NCI-H526 (cell line): ENCODE data around the gene CCNQ.

Experiments
- DNase-seq, 2 experiments: peaks; one replicate each; lab custom pipeline; 2025; lab: John Stamatoyannopoulos, UW

The CCNQ gene

DNA sequence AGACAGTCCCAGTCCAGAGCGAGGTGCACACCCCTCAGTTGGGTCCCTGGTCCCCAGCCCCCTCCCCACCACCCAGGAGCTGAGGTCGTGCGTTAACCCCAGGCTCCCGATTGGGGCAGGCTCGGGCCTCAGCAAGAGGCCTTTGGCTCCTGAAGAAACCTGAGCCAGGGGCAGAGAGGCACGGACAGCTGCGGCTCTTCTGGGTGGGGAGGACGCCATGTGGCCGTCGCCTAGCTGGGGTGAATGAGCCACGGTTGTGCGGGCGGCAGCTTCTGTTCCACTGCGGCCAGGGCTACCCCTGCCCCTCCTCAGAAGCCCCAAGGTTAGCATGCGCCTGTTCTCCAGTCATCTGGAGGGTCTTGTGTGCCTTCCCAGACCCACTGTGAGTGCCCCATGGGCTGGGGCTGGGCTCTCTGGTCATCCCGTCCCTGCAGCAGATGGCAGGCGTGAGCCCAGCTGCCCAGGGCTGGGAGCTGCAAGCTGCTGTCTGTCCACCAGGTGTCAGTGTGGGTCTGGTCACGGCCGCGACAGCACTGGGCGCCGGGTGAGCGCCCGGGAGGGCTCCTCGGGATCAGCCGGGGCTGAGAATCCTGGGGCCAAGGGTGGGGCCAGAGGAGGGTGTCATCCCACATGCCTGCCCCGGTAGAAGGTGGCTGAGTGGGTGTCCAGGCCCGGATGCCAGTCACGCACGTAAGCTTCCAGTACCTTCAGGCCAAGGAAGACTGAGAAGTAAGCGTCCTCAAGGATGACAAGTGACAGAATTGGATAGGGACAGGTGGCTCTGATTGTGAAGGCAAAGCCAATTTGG, 59.6 kb downstream of the CCNQ start:
- peak in 1 of 2 experiments; percentile 60 for DNase-seq

DNA sequence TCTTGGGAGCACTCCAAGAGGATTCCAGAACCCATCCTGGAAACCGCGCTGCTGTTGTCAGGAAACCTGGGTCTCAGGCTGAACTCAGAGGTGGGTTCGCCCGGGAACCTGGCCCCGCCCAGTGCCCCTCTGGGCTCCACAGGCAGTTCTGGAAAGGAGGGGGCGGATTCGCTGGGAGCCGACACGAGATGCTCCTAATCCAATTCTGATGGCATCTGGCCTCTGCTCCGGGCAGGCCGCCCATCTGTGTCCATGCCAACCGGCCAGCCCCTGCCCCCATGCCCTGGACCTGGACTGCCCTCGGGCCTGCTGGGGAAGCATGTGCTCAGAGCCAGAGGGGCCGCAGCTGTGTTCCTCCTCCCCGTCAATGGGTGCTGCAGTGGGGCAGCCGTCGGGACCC, 60.5 kb downstream of the CCNQ start:
- no peak for DNase-seq
